Sigmoid colon (tissue), 4 donors: Measurements from ENCODE around the gene UMODL1.

Source experiments
- CTCF ChIP-seq, 4 experiments: fragments of 450-650 bp in 3 of 4; fragments of 200-600 bp in 1 of 4; IDR thresholded peaks; one replicate each; pipeline ENCODE4 v1.5.1; 2016 to 2019; ENCODE audit warnings: antibody characterized with exemption in 4 of 4, mild to moderate bottlenecking in 3 of 4, moderate library complexity in 2 of 4
- EP300 ChIP-seq, 4 donors: sonication (generic); formaldehyde crosslinking; IDR thresholded peaks; one replicate each; pipeline ENCODE4 v1.6.1; 2017; ENCODE audit warnings: antibody characterized with exemption in 4 of 4
- POLR2A ChIP-seq, 2 donors: fragments of 450-650 bp; IDR thresholded peaks; one replicate each; pipeline ENCODE4 v1.6.1; 2016; ENCODE audit warnings: antibody characterized with exemption in 2 of 2, mild to moderate bottlenecking in 2 of 2, moderate library complexity in 2 of 2
- POLR2AphosphoS5 ChIP-seq, 4 donors: sonication (generic); formaldehyde crosslinking; IDR thresholded peaks; one replicate each; pipeline ENCODE4 v1.6.1; 2017; ENCODE audit warnings: antibody characterized with exemption in 4 of 4

- TF ChIP-seq EP300 (IDR thresholded peaks at IDR 0.05) (no peak), CTCF (IDR thresholded peaks at IDR 0.05) (no peak), POLR2AphosphoS5 (IDR thresholded peaks at IDR 0.05) (no peak), POLR2A (IDR thresholded peaks at IDR 0.05) (no peak)
Measured at GRCh38 chr21:42027085-42027821, 43.9 kb upstream of the UMODL1 start.
